ENCODE data around the gene CLCN6.

GRCh38 chr1:11881749-11882441, 75.9 kb downstream of the CLCN6 start:
- TF ChIP-seq CTCF (IDR thresholded peaks at IDR 0.05), result no peak
- no peak for TF ChIP-seq POLR2A (IDR thresholded peaks at IDR 0.05)

All from right lobe of liver (tissue), 4 donors.